ENCODE measurements around the gene NMUR1.

- no peak for TF ChIP-seq EZH2phosphoT487 (IDR thresholded peaks at IDR 0.05; ENCODE audit: low read depth, severe bottlenecking, unreplicated experiment)
- no peak for TF ChIP-seq EZH2 (IDR thresholded peaks at IDR 0.05; ENCODE audit: borderline replicate concordance)
Measured at GRCh38 chr2:231554327-231554726, 24.1 kb upstream of the NMUR1 start.
